Activated CD4-positive, alpha-beta T cell treated with anti-CD3 and anti-CD28 coated beads, Interleukin-2, amount 50 U/mL, for 48 hours (primary cell): ENCODE data around the gene TRAPPC12.
"Not testable (repeated sequence)": the region's sequence is repeated elsewhere in the genome, so short reads cannot be mapped to it uniquely, and the experiment has no call there.

ENCODE experiments used
- DNase-seq, 2 experiments: peaks; one replicate each; pipeline ENCODE4 v3.0.0-alpha.2; 2020

TRAPPC12 gene

GRCh38 chr2:3488855-3489763 is 109.6 kb downstream of the TRAPPC12 start:
- no peak for DNase-seq

DNA sequence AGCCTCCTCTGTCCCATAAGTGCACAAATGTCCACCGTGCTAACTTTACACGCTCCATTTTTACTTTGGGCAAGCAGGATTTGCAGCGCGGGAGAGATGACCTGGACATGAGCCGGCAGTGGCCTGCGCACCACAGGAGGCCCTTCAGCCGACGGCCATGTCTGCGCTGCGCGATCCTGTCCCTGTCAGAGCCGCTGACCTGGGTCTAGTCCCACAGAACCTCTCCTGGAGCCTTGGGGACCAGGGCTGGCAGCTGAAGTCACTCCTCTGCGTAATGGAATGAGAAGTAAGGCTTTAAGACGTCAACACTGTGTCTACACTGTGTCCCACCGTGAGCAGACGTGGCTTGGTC is 110.2 kb downstream of the TRAPPC12 start:
- DNase-seq, result no peak

GRCh38 chr2:3490191-3491170 is 111.0 kb downstream of the TRAPPC12 start:
- DNase-seq, result no peak

DNA sequence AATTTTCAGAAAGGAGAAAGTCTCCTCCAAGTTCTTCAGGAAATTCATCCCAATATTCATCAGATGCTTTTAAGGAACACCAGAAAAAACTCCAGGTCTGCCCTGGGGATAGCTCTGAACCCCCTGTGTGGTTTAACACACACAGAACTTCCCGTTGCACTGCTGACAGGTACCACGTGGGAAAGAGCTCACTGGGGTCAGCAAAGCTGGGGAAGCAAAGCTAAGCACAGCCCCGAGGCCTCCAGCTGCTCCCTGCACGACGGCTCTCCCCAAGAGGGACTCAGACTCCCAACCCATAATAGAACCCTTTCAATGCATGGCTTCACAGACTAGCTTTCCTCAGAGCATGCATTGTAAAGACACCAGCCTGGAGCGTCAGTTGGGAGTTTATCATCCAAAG is 111.8 kb downstream of the TRAPPC12 start:
- DNase-seq, result no peak

DNA sequence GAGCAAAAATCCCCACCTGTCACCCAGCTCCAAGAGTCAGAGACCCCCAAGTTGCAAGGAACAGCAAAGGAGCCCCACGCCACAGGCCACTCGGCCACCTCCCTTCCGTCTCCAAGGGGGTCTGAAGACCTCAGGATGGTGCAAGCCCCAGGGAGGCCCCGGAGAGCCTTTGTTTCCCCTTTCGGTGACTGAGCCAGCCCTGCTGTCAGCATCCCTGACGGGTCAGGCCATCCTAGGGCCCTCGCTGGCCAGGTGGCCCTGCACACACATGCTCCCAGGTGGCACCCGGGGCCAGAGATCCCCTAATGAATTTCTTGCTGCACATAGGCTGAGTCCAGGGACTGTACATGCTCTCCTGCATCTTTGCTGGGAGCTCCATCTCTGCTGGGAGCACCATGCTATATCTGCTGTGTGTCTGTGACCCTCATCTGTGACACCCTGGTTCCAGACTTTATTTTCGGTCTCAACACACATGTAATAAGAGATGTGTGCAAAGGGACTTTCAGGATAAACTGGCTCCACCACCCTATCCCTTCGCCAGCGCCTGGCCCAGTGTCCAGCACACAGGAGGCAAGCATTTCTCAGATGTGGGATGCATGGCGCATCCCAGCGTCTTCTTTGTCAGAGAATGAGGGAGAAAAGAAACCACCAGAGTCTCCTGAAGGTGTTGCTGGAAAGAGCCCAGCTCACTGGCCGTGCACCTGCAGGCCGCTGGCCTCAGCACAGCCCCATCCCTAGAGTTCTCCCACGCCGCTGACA is 112.4 kb downstream of the TRAPPC12 start:
- DNase-seq, result no peak

DNA sequence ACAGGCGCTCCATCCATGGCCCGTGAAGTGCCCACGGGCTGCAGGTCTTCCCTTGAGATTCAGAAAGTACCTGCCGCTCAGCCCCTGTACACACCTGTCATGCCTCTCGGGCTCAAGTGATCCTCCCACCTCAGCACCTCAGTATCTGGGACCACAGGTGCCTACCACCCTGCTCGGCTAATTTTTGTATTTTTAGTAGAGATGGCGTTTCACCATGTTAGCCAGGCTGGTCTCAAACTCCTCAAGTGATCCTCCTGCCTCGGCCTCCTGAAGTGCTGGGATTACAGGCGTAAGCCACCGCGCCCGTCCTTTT is 112.9 kb downstream of the TRAPPC12 start:
- DNase-seq, result not testable (repeated sequence)

DNA sequence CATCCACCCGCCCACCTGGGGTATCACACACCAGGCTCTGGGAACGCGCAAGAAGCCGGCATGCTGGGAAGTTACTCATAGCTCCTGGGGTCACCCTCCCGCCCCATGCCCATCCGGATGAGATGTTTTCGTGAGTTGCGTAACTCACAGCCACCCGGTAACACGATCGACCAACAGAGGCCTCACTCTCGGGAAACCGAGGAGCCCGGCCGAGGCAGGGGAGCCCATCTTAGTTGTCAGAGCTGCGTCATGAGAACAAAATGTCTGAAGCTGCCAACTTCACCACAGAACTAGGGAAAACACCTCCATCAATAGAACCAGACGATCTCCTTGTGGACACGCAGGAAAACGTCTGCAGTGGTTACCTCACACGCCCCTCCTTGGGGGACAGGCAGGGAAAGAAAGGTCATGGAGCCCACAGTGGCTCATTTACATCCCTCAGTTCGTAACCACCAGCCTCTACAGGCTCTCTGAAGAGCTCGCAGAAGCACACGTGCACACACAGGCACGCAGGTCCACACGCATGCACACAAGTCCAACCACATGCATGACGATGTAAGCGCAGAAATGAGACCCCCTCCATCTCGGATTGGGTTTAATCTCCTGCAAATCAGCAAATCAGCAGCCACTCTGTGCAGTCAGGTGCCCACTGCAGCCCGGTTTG is 113.6 kb downstream of the TRAPPC12 start:
- no peak for DNase-seq

- no peak for DNase-seq
These were observed 114.1 kb downstream of the TRAPPC12 start for GRCh38 chr2:3493615-3494007.

GRCh38 chr2:3494984-3495666 is 115.6 kb downstream of the TRAPPC12 start:
- no peak for DNase-seq

DNA sequence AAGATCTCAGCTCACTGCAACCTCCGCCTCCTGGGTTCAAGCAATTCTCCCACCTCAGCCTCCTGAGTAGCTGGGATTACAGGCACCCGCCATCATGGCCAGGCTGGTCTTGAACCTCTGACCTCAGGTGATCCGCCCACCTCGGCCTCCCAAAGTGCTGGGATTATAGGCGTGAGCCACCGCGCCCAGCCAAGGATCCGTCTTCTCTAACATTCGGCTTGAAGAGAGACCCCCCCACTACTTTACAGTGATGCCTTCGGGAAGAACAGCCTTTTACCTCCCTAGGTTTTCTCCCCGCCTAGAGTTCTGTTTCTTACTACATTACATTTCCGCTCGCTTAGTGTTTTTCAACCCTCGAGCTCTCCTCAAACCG is 117.2 kb downstream of the TRAPPC12 start:
- not testable (repeated sequence) for DNase-seq

DNA sequence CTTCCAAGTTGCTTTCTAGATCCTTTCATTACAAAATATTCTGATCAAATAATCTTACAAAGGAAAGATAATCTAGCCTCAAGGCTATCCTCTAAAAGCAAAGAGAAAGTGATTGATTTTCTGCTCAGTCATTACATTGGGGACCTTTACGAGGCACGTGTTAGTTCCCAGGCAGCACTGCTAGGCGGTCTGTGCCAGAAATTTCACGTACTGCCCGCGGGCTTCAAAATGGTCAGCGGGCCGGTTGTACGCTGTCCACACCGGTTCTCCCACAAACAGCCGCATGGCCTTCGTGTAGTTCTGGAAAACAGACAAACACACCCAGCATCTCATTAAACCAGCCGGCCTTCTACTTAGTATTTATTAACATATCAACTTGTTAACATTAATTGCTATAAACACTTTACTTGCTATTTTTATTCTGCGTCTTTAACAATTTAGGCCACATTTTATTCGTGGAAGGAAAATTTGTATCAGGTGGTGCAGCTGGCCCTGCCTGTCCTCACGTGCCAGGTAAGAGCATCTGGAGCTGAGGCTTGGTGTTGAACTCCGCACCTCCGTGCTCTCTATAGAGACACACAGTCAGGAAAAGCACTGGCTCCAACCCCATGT is 119.4 kb downstream of the TRAPPC12 start:
- DNase-seq, result no peak

GRCh38 chr2:3500326-3500899 is 120.9 kb downstream of the TRAPPC12 start:
- no peak for DNase-seq

DNA sequence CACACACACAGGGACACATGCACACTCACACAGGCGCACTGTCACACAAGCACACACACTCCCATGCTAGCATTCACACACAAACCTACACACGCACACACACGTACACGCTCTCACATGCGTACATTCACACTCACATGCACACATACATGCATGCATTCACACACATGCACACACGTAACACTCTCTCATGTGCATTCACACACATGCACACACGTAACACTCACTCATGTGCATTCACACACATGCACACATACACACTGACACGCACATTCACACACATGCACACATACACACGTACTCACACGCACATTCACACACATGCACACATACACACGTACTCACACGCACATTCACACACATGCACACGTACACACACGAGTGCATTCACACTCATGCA is 123.6 kb downstream of the TRAPPC12 start:
- no peak for DNase-seq

DNA sequence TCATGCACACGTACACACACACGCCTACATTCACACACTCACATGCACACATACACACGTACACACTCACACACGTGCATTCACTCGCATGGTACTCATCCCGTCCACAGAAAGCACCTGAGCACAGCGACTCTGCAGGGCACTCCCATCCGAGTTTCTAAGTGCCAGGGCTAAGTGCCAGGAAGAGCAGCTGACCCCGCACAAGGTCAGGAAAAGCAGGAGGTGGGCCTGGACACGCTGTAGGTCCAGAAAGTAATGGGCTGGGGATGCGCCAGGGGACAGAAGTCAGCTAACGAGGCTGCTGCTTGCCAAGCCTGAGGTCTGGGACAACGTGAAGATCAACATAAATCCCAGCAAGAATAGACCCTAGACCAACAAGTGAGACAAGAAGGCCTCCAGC is 124.0 kb downstream of the TRAPPC12 start:
- DNase-seq, result no peak

DNA sequence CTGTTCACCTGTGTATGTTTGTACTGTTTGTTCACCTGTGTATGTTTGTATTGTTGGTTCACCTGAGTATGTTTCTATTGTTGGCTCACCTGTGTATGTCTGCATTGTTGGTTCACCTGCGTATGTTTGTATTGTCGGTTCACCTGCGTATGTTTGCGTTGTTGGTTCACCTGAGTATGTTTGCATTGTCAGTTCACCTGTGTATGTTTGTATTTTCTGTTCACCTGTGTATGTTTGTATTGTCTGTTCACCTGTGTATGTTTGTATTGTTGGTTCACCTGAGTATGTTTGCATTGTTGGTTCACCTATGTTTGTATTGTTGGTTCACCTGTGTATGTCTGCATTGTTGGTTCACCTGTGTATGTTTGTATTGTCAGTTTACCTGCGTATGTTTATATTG is 125.2 kb downstream of the TRAPPC12 start:
- no peak for DNase-seq

- DNase-seq, result no peak
These were observed 126.3 kb downstream of the TRAPPC12 start for GRCh38 chr2:3505771-3506170.

DNA sequence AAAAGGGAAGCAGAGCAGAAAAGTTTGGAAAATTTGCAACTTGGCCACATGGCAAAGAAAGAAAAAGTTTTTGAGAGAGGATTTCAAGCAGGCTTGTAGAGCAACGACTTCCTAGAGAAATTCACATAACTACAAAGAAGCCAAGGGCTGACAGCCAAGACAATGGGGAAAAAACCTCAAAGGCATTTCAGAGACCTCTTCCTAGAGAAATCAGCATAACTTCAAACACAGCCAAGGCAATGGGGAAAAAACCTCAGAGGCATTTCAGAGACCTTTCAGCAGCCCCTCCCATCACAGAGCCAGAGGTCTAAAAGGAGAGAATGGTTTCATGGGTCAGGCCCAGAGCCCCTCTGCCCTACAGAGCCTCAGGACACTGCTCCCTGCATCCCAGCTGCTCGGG is 132.6 kb downstream of the TRAPPC12 start:
- no peak for DNase-seq

DNA sequence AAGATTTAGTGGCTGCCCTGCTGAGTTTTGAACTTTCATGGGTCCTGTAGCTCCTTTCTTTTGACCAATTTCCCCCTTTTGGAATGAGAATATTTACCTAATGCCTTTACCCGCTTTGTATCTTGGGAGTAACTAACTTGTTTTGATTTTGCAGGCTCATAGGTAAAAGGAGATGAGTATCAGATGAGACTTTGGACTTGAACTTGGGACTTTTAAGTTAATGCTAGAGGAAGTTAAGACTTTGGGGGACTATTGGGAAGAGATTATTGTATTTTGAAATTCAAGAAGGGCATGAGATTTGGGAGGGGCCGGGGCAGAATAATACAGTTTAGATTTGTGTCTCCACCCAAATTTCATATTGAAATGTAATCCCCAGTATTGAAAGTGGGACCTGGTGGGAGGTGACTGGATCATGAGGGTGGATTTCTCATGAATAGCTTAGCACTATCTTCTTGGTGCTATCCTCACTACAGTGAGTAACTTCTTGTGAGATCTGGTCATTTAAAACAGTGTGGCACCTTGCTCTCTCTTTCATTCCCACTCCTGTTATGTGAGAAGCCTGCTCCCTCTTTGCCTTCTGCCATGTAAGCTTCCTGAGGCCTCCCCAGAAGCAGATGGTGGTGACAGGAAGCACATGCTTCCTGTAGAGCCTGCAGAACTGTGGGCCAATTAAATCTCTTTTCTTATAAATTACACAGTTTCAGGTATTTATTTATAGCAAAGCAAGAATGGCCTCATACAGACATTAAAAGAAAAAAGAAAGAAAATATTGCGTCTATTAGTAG is 133.7 kb downstream of the TRAPPC12 start:
- no peak for DNase-seq

GRCh38 chr2:3515438-3515837 is 135.9 kb downstream of the TRAPPC12 start:
- DNase-seq, result not testable (repeated sequence)

- DNase-seq, result no peak
These were observed 137.3 kb downstream of the TRAPPC12 start for GRCh38 chr2:3516831-3517230.
